Transverse colon (tissue), 4 donors: ENCODE measurements around the gene PAX7.

ENCODE experiments used
- EP300 ChIP-seq: sonication (generic); formaldehyde crosslinking; IDR thresholded peaks from one replicate; pipeline ENCODE4 v1.6.1; 2017; ENCODE audit warnings: antibody characterized with exemption, low read depth
- POLR2A ChIP-seq: fragments of 450-650 bp; IDR thresholded peaks from one replicate; pipeline ENCODE4 v1.6.1; 2016; ENCODE audit warnings: antibody characterized with exemption, mild to moderate bottlenecking, moderate library complexity
- POLR2AphosphoS5 ChIP-seq, 3 donors: sonication (generic); formaldehyde crosslinking; IDR thresholded peaks; one replicate each; pipeline ENCODE4 v1.6.1; 2016; ENCODE audit warnings: antibody characterized with exemption in 3 of 3
- TF ChIP-seq, protein P1 (sequence below), 5 experiments: fragments of 200-600 bp in 3 of 5; fragments of 450-650 bp in 2 of 5; sonication (generic) in 3 of 5; IDR thresholded peaks; 1 replicate in 2 of 5; 2 replicates in 3 of 5; pipeline ENCODE4 v1.5.1; 2016 to 2017; ENCODE audit warnings: antibody characterized with exemption in 5 of 5, inconsistent platforms in 3 of 5, mild to moderate bottlenecking in 2 of 5, moderate library complexity in 1 of 5

DNA sequence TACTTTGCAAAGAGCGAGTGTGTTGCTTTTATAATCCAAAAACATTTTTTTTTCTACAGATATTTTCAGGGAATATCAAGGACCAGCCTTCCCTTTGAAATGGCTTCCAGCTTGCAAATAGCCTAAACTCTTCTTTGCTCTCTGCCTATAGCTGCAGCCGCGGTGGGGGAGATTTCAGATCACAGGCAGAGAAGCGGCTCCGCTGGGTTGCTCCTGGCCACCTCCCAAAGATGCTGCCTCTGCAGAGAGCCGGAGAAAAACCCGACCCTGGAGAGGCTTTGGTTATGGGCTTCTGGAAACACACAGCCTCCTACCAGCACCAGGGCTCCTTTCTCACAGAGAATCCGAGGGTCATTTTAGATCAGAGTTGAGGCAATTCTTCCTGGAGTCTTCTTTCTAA is 18.6 kb upstream of the PAX7 start:
- TF ChIP-seq POLR2AphosphoS5 (IDR thresholded peaks at IDR 0.05) (no peak), POLR2A (no peak), EP300 (no peak)
- TF ChIP-seq, protein P1, sequence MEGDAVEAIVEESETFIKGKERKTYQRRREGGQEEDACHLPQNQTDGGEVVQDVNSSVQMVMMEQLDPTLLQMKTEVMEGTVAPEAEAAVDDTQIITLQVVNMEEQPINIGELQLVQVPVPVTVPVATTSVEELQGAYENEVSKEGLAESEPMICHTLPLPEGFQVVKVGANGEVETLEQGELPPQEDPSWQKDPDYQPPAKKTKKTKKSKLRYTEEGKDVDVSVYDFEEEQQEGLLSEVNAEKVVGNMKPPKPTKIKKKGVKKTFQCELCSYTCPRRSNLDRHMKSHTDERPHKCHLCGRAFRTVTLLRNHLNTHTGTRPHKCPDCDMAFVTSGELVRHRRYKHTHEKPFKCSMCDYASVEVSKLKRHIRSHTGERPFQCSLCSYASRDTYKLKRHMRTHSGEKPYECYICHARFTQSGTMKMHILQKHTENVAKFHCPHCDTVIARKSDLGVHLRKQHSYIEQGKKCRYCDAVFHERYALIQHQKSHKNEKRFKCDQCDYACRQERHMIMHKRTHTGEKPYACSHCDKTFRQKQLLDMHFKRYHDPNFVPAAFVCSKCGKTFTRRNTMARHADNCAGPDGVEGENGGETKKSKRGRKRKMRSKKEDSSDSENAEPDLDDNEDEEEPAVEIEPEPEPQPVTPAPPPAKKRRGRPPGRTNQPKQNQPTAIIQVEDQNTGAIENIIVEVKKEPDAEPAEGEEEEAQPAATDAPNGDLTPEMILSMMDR (IDR thresholded peaks at IDR 0.05), result no peak
